GM18520 (cell line): ENCODE data around the gene CCDC183.
"Not testable (repeated sequence)": the region's sequence is repeated elsewhere in the genome, so short reads cannot be mapped to it uniquely, and the experiment has no call there.

Source experiments
- ATAC-seq: cut with Tn5 transposase; IDR thresholded peaks from one replicate; pipeline ENCODE4 v1.9.1; 2021; ENCODE audit not compliant: unreplicated experiment

Gene CCDC183

DNA sequence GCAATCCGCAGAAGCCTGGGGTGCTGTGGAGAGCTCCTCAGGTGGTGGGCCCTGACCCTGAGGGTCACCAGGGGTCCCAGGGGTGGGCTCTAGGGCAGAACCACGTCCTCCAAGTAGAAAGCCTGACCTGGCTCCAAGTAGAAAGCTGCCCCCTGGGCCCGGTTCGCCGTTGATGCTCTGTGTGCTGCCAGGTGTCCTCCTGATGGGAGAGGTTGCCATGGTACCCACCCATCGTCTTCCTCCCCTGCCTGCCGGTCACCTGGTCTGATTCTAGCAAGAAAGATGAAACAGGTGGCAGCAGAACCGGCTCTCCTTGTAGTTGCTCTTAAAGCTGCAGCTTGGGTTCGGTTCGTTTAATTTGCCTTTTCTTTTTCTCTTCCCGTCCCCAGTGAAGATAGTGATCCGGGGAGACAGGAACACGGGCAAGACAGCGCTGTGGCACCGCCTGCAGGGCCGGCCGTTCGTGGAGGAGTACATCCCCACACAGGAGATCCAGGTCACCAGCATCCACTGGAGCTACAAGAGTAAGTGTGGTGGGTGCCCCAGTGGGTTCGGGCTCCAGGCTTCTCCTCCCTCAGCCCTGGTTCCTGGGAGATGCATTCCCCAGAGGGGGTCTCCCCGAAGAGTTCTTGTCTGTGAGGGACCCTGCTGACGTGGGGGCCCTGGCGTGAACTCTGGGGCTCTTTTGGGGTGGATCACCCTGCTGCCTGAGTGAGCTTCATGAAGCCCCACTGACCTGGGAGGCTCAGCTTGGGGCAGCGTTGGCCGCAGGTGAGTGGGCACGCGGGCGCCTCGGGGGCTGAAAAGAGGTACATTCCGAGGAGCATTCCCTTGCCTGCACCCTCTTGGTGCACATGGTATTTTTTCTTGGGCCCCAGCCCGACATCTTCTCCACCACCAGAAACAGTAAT lies 27.3 kb downstream of the CCDC183 start:
- ATAC-seq: no peak

DNA sequence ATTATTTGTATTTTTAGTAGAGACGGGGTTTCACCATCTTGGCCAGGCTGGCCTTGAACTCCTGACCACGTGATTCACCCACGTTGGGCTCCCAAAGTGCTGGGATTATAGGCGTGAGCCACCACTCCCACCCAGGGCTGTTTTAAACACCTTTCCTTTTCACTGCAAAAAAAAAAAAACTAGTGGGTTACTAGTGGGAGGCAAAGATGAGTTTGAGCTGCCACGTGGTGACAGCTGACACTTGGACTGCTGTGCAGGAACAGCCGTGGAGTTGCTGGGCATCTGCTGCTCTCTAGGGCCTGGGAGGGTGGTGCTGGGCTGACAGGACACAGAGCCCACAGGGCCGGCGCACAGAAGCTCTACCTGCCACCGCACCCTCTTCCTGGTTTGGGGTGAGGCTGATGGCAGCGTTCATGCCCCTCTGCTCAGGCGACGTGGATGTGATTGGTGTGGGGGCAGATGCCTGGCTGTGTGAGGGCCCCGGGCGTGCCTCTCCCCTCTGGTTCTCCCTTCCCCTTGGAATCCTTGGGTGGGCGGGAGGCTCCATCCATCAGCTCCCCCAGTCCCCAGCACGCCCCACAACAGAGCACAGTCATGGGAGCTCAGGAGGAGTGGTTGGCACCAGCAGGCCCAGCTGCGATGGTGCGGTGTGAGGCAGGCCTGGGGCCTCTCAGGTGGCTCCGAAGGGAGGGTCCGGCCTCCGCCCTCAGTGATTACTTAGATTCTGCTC lies 28.5 kb downstream of the CCDC183 start:
- ATAC-seq: no peak

DNA sequence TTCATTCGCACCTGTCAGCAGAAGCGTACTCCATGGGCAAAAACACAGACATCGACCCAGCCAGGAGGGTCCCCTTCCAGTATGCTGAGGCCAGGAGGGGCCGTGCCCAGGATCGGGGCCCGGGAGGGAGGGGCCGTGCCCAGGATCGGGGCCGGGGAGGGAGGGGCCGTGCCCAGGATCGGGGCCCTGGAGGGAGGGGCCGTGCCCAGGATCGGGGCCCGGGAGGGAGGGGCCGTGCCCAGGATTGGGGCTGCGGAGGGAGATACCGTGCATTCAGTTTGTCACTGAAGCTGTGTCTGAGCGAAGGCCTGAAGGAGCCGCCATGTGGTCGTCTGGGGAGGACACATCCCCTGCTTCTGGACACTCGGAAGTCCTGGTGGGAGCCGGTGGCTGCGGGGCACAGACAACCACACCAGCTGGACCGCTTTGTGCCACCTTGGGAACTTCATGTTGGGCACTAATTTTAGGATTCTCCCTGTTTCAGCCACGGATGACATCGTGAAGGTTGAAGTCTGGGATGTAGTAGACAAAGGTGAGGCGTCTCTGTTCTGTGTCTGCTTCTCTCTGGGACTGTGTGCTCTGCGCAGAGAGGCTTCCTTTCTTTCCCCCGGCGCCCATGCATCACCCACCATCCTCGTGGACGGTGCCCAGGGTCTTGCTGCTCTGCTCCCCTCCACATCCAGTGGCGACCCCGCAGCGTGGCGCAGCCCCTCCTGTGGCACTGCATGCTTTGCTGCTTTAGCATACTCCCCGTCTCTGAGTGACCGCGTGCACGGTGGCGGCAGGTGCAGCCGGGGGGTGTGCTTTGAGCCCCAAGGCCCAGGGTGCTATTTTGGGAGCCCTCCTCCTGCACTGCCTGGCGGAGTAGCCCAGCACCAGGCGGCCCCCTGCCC lies 29.4 kb downstream of the CCDC183 start:
- ATAC-seq: no peak

DNA sequence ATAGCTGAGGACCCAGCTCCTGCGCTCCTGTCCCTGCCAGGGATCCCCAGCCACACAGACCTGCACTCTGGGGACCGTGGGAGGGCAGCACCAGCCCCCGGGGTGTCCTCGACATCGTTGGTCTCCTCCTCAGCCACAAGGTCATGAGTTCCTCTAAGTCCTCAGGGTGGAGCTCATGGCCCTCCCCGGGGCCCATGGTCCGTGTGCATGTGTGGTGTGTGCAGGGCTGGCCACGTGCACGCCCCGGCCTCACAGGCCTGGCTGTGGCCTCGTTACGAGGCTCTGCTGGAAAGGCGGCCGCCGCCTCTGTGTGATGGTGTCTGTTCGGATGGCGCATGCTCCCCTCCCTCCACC lies 30.0 kb downstream of the CCDC183 start:
- no peak for ATAC-seq

DNA sequence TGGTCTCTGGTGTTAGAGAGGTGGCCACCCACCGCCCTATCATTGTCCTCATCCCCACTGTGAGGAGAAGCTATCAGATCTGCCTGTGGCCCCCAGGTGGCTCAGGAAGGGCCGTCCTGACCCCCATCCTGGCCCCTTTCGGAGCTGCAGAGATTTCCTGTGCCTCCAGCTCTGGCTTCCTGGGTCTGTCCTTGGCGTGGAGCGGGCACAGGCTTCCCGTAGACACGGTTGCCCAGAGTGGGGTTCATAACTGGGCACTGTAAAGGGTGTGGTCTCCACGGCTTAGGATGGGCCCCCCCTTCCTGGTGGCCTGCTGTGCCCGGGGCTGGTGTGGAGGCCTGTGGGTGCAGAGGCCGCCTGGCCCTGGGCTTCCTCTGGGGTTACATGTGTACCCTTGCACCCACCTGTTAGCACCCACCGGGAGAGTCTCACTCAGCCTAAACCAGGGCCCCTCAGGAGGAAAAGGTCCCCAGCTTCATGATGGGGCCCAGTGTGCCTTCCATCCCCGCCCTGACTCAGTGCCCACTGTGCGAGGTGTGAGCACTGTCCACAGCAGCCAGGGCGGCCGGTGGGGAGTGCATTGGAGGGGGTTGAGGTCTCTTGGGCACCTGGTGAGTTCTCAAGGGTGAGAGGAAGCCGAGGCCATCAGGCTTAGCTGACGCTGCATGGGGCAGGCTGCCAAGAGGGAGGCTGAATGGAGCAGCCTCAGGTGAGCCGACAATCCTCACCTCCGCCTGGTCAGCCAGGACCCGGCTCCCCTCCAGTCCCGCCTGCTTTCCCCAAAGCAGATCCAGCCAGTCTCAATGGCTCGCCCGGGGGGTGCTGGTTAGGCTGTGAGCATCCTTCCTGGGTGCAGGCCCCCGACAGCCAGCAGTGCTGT lies 30.8 kb downstream of the CCDC183 start:
- ATAC-seq: no peak

DNA sequence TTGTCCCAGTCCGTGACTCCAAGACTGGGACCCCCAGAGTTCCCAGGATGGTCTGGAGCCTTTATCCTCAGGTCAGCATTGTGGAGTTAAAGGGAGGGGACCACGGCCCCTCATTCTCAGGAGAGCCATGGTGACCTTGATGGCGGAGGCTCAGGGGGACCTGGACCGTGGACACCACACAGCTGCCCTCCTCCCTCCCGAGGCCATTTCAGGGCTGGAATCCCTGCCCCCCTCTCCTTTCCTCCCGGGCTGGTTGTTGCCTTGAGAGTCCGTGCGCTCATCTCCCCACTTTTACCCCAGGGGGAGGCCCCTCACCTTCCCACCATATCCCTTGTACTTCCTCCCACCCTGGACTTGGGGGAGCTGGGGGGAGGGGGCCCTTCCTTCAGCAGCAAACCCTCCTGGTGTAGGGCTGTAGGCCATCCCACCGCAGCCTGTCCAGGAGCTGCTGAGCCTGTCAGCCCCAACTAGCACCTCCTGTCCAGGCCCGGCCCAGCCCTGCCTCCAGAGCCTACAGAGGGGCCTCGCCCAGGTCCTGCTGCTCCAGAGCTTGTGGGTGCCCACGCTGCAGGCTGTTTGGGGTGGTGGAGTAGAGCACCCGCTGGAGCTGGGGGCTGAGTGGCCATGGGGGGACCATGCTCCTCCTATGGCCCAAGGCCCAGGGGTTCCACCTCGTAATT lies 31.8 kb downstream of the CCDC183 start:
- ATAC-seq: no peak

DNA sequence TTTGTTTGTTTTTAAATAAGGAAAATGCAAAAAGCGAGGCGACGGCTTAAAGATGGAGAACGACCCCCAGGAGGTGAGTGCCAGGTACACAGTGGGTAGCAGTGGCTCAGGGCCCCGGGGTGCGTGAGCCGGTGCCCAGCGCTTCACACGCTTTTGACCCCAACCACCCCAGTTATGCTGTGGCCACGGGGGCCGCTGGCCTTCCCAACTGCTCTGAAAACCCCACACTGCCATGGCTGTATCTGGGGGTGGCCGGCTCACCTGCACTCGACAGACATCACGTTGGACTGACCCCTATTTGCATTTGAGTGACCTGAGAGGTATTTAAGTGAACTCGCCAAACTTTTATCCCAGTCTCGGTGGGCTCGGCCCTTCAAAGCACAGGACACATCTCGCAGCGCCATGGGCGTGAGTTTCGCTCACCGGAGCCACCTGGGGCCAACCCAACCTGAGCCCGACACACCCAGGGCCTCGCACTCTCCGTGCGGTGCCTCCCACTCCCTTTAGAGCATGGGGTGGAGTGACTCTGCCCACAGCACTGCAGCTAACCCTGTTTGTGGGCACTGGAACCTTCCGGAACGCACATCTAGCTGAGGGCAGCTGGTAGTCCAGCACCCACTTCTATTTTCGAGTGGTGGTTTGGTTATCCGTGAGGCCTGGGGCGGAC lies 32.5 kb downstream of the CCDC183 start:
- no peak for ATAC-seq

DNA sequence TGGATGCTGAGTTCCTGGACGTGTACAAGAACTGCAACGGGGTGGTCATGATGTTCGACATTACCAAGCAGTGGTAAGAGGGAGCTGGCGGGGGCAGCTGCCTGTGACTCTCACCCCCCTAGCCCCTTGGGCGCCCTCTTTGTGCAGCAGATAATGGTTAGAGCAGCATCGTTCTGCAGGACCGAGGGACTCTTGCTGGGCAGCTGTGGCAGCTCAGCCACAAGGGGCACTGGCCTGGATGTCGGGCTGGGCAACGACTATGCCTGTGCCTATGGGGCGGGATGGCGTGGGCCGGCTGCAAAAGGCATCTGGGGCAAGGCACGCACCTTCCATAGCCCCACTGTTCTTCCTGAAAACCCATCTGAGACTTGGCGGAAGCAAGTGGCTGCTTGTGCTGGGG lies 33.3 kb downstream of the CCDC183 start:
- no peak for ATAC-seq

DNA sequence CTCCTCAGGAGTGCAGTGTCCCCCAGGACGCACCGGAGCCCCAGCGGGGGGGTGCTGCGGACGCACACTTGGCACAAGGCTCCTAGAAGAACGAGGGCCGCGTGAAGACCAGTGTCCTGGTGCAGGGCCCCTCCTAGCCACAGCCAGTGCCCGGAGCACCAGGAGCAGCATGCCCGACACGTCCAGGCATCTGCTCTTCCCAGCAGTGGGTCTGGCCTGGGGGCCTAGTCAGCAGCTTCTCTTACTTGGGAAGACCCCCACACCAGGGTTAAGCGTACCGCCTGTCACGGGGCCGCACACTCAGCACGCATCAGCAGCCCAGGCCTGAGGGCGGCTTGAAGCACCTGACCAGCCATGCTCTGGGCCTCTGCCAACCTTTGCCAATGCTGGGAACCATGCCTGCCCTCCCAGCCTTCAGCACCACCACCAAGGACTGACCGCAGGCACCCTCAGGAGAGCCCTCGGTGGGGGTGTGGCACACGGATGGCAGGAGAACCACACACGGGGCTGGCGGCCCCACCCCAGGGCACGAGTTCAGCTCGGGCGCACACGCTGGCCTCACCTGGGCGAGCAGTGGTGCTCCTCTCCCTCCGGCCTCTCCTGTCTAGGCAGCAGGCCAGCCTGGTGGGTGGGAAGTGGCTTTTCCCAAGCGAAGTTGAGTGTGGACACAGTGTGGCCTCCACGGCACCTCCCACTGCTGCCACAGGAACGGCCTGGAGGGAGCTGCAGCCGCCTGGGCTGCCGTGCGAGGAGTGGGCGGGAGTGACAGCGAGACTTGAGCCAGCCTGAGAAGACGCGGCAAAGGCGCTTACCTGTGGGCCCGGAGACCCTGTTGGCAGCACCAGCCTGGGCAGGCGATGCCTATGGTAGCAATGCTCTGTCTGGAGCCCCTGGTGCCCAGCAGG lies 34.1 kb downstream of the CCDC183 start:
- no peak for ATAC-seq

DNA sequence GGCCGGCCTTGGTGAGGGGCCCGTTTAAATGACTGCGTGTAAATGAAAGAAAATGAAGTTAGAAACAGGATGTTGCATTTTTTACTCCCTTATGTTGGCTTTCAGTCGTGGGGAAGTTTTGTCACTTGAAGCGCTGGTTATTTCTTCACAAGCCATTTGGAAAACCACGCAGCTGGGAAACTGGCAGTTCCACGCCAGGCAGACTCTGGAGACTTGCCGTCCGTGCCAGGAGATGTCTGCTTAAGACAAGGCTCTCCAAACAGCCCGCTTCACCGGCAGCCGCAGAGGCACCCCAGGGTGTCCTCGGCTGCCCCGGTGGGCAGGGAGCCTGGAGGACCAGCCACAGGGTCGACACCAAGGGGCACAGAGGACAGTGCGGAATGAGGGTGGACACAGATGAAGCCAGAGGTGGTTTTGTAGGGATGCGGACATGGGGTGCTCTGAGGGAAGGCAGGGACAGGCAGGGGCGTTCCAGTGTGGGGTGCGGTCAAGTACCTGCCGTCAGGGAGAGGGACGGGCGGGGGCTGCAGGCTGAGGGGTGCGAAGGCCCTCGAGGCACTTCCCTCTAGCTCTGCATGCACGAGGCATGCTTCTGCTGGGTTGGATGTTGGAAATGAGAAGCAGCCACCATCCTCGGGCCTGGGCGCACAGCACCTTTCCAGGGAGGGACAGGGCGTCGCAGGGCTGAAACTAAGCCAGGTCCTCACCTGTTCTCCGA lies 35.0 kb downstream of the CCDC183 start:
- no peak for ATAC-seq

DNA sequence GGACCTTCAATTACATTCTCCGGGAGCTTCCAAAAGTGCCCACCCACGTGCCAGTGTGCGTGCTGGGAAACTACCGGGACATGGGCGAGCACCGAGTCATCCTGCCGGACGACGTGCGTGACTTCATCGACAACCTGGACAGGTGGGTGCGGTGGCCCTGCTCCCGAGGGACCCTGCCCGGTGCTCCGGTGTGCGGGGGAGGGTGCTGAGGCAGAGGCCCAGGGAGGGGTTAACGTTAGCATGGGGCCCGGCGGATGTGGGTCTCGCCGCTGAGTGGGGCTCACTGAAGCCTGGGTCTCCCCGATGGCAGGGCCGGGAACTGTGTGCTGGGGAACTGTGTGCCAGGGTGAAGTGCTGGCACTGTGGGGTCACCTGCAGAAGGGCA lies 35.6 kb downstream of the CCDC183 start:
- ATAC-seq: no peak

DNA sequence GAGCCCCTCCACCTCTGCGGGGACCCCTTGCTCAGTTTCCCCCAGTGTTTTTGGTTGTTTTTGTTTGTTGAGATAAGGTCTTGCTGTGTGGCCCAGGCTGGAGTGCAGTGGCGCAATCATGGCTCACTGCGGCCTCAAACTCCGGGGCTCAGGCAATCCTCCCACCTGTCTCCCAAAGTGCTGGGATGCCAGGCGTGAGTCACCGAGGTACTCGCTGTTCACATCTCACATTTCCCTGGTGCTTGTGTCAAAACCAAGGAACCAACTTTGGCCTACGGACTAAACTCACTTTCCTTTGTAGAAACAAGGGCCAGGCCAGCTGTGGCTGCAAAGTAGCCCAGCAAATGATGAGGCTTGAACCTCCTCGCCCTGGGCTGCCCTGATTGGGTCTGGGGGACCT lies 36.4 kb downstream of the CCDC183 start:
- no peak for ATAC-seq

DNA sequence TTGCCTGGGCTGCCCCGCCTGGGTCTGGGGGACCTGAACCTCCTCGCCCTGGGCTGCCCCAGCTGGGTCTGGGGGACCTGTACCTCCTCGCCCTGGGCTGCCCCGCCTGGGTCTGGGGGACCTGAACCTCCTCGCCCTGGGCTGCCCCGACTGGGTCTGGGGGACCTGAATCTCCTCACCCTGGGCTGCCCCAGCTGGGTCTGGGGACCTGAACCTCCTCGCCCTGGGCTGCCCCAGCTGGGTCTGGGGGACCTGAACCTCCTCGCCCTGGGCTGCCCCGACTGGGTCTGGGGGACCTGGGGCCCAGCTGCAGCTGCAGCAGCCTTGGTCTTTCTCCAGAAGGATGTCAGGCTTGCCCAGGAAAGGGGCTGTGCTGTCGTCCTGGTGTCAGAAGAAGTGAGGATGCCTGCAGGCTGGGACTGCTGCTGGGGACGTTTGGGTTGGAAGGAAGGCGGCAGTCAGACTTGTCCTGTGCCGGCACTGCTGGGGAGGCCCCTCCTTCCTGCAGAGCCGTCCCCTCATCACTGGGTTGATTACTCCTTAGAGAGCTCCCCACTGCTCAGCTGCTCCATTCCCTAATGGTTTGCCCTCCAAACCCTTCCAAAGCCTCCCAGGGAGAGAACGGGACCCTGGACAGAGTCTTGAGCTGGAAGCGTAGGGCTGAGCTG lies 37.4 kb downstream of the CCDC183 start:
- ATAC-seq: not testable (repeated sequence)

DNA sequence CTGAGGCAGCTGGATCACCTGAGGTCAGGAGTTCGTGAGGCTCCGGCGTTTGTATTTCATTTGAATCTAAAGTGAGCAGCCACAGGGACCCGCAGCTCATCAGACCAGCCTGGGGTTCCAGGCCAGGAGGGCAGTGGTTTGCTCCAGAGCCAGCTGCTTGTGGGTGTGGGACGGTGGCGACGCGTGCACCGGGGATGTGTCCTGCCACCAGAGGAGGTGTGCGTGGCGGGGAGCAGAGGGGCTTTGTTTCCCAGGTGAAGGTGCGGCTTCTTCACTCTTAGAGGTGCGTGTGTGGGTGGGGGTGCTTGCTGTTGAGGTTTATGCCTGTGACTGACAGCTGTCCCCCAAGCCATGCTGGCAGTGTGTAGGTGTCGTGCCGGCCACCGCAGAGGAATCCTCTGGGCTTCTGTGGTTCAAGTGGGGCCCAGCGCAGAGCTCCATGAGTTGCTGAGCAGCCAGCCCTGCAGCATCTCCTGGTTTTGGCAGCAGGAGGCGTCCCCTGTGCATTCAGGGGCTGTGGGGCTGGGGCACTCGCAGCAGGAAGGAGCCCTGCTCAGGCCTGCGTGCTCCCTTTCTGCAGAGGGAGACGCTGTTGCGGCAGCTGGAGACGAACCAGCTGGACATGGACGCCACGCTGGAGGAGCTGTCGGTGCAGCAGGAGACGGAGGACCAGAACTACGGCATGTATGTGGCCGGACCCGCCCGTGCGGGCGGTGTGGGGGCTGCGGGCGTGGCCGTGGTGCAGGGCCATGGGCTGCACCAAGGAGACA lies 39.2 kb downstream of the CCDC183 start:
- ATAC-seq: no peak

DNA sequence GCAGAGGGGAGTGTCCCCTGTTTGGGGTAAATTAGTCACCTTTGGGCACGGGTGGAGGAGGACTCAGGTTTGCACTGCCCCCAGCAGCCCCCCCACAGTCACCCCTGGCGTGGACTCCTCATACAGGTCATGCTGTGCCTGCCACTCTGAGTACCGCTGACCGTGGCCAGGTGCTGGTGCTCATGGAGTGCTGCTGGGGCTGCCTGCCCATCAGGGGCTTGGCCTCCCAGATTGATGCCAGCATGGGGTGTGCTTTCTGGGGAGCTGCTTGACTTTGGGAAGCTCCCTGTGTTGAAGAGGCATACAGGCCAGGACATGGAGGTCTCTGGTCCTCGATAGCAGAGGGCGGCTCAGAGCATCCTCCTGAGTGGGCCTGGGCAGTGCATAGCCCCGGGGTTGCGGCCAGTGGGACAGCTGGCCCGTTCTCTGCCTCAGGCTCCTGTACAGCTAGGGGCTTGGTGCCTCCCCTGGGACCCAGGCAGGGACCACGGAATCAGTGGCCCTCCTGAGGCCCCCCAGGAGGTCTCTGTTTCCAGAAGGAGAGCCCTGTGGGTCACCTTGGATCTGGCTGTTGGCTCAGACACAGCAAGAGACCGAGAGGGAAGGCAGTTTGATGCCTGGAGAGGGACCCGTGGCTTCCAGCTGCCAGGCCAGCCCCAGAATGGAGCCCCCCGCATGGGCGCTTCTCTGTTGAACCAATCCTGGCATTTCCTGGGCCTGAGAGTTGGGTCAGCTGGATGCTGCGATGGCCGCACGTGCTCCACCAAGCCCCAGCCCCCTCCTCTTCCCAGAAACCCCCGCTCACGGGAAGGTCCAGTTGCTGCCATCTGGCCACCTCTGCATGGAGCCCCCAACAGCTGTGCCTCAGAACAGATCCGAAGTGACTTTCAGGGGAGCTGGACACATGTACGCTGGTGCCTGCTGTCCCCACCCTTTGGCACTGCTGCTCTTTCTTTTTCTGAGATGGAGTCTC lies 40.1 kb downstream of the CCDC183 start:
- ATAC-seq: no peak
